Liver (tissue), 9 donors: ENCODE data around the gene UBAP1. TPM values are rescaled to one million over a fixed set of nuclear protein-coding genes. Genes with fewer than 3 reads are reported as not detected.
"Not testable (repeated sequence)": the region's sequence is repeated elsewhere in the genome, so short reads cannot be mapped to it uniquely, and the experiment has no call there.

Experiments
- DNase-seq: peaks from one replicate; pipeline ENCODE4 v3.0.0-alpha.2; 2017; ENCODE audit warnings: low spot score
- H3K27ac ChIP-seq, 2 donors: one replicate each; pipeline ENCODE4 v1.7.0; 2013; ENCODE audit warnings: inconsistent platforms in 2 of 2, low read length in 2 of 2, control low read depth in 1 of 2, low read depth in 1 of 2, mild to moderate bottlenecking in 1 of 2
- H3K27me3 ChIP-seq, 4 donors: one replicate each; pipeline versions ENCODE4 v1.6.1 to v1.7.0; 2013; ENCODE audit warnings: low read length in 3 of 4, inconsistent platforms in 1 of 4, mild to moderate bottlenecking in 1 of 4, moderate library complexity in 1 of 4; ENCODE audit not compliant: control insufficient read depth in 4 of 4, insufficient read depth in 4 of 4
- H3K36me3 ChIP-seq, 4 donors: one replicate each; pipeline versions ENCODE4 v1.6.1 to v1.7.0; 2013; ENCODE audit warnings: low read length in 3 of 4, mild to moderate bottlenecking in 3 of 4, low read depth in 1 of 4, moderate library complexity in 1 of 4; ENCODE audit not compliant: control insufficient read depth in 4 of 4, insufficient read depth in 3 of 4
- H3K4me1 ChIP-seq, 4 donors: one replicate each; pipeline versions ENCODE4 v1.6.1 to v1.7.0; 2013; ENCODE audit warnings: low read length in 3 of 4, mild to moderate bottlenecking in 3 of 4, moderate library complexity in 1 of 4; ENCODE audit not compliant: control insufficient read depth in 4 of 4, insufficient read depth in 4 of 4
- H3K4me3 ChIP-seq, 3 donors: one replicate each; pipeline versions ENCODE4 v1.6.1 to v1.7.0; 2013; ENCODE audit warnings: low read length in 3 of 3, control low read depth in 1 of 3, low read depth in 1 of 3, mild to moderate bottlenecking in 1 of 3
- H3K9ac ChIP-seq, 2 donors: one replicate each; pipeline ENCODE4 v1.7.0; 2013; ENCODE audit warnings: low read length in 2 of 2, mild to moderate bottlenecking in 2 of 2, moderate library complexity in 2 of 2, control low read depth in 1 of 2, low read depth in 1 of 2
- H3K9me3 ChIP-seq, 4 donors: one replicate each; pipeline versions ENCODE4 v1.6.1 to v1.7.0; 2013; ENCODE audit warnings: low read length in 3 of 4; ENCODE audit not compliant: control insufficient read depth in 4 of 4
- ATF3 ChIP-seq: IDR thresholded peaks from 2 replicates; pipeline ENCODE4 v1.6.1; 2016; ENCODE audit warnings: antibody characterized with exemption
- EGR1 ChIP-seq, 2 donors: IDR thresholded peaks; 2 replicates each; pipeline ENCODE4 v1.6.1; 2016 to 2018; ENCODE audit warnings: antibody characterized with exemption in 2 of 2, low read depth in 2 of 2
- FOXA2 ChIP-seq: IDR thresholded peaks from 2 replicates; pipeline ENCODE4 v1.6.1; 2016; ENCODE audit warnings: antibody characterized with exemption
- NR2F2 ChIP-seq: IDR thresholded peaks from 2 replicates; pipeline ENCODE4 v1.6.1; 2016; ENCODE audit warnings: antibody characterized with exemption
- REST ChIP-seq: IDR thresholded peaks from 2 replicates; pipeline ENCODE4 v1.6.1; 2016; ENCODE audit warnings: antibody characterized with exemption, mild to moderate bottlenecking
- SP1 ChIP-seq: IDR thresholded peaks from 2 replicates; pipeline ENCODE4 v1.6.1; 2018; ENCODE audit warnings: antibody characterized with exemption, mild to moderate bottlenecking
- TAF1 ChIP-seq: conservative IDR thresholded peaks from 2 replicates; pipeline ENCODE4 v1.6.1; 2016; ENCODE audit warnings: antibody characterized with exemption, mild to moderate bottlenecking
- YY1 ChIP-seq: IDR thresholded peaks from 2 replicates; pipeline ENCODE4 v1.6.1; 2016; ENCODE audit warnings: antibody characterized with exemption, mild to moderate bottlenecking
- WGBS: extraction: QIAGEN DNeasy Blood & Tissue Kit; methylation state at CpG from one replicate; pipeline ENCODE4 v1.1.7; 2013; 5-methylcytosine and 5-hydroxymethylcytosine counted together
- polyA plus RNA-seq, 2 donors: library from polyadenylated mRNA; stranded (reverse) in 1 of 2; unstranded in 1 of 2; fragments of 200-250 nt in 1 of 2; fragments of >200 nt in 1 of 2; fragmentation: Nextera tagmentation in 1 of 2; extraction: Ambion mirVana in 1 of 2; gene quantifications; one replicate each; pipeline versions ENCODE4 v1.2.1 to v1.2.3, GENCODE V29; 2013 to 2015
- total RNA-seq, 2 donors: library from RNA; depleted of rRNA; stranded (reverse); fragments of >200 nt; gene quantifications; one replicate each; pipeline ENCODE4 v1.2.3, GENCODE V29; 2014
- TF ChIP-seq, protein P1 (sequence below): IDR thresholded peaks from 2 replicates; pipeline ENCODE4 v1.6.1; 2016; ENCODE audit warnings: antibody characterized with exemption
- TF ChIP-seq, protein P2 (sequence below): fragments of 150-350 bp; IDR thresholded peaks from 2 replicates; pipeline ENCODE4 v1.5.1; 2017; ENCODE audit warnings: improper control_type of control experiment, low read depth, low read length; ENCODE audit not compliant: missing input control
- TF ChIP-seq, protein P3 (sequence below): IDR thresholded peaks from 2 replicates; pipeline ENCODE4 v1.6.1; 2016; ENCODE audit warnings: antibody characterized with exemption
- donor health status: healthy.
- donor health status: healthy.
- donor health status: healthy.
- donor health status: healthy.
- donor health status: healthy.

UBAP1 gene
- total and polyA plus RNA-seq, 4 donors, result 21.2 to 31.6 (median 23.7) TPM

DNA sequence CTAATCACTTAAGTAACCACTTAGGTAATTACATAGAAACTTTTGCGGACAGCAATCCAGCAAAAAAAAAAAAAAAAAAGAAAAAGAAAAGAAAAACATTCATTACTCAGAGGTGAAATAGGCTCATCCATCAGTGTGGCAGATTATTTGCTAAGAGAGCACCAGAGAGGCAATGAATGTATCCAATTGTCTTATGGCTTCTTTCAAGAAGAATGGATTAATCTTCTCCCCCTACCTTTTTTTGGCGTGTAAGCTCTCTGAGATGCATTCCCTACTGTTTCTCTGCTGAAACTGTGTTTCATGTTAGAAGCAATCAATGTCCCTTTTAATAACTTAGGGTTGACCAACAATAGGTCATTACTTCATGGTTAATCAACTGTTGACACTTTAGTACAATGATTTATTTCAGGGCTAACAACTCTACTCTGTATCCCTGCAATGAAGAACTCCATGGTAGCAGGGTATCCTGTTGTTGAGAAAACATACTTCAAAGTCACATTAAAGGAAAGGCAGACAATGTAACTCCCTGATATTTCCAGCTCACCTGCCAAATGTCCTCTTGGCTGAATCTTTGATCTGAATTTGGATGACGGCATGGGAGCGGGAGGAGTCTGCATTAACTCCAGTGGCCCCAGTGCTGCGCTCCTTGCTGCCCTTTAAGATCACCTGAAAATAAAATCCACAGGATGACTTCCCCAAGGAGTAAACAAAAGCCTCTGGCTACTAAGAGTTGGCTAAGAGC lies 92.6 kb downstream of the UBAP1 start:
- Histone ChIP-seq H3K4me3 (no peak overlapping the region), H3K9me3 (no peaks in the 10 kb centered on the region), H3K9ac (no peak overlapping the region), H3K4me1 (no peaks in the 10 kb centered on the region), H3K27me3 (no peaks in the 10 kb centered on the region), H3K27ac (no peak overlapping the region), H3K36me3 (no peaks in the 10 kb centered on the region)
- TF ChIP-seq, protein P1, sequence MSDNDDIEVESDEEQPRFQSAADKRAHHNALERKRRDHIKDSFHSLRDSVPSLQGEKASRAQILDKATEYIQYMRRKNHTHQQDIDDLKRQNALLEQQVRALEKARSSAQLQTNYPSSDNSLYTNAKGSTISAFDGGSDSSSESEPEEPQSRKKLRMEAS, result no peak
- TF ChIP-seq ATF3 (no peak), NR2F2 (no peak), TAF1 (no peak), FOXA2 (no peak), EGR1 (IDR thresholded peaks at IDR 0.05; ENCODE audit: low read depth in 2 of 2) (no peak)
- TF ChIP-seq, protein P2, sequence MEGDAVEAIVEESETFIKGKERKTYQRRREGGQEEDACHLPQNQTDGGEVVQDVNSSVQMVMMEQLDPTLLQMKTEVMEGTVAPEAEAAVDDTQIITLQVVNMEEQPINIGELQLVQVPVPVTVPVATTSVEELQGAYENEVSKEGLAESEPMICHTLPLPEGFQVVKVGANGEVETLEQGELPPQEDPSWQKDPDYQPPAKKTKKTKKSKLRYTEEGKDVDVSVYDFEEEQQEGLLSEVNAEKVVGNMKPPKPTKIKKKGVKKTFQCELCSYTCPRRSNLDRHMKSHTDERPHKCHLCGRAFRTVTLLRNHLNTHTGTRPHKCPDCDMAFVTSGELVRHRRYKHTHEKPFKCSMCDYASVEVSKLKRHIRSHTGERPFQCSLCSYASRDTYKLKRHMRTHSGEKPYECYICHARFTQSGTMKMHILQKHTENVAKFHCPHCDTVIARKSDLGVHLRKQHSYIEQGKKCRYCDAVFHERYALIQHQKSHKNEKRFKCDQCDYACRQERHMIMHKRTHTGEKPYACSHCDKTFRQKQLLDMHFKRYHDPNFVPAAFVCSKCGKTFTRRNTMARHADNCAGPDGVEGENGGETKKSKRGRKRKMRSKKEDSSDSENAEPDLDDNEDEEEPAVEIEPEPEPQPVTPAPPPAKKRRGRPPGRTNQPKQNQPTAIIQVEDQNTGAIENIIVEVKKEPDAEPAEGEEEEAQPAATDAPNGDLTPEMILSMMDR, result no peak
- 85% methylated on average over 5 of the region's 5 CpGs for WGBS
- DNase-seq, result no peak

- H3K4me3 ChIP-seq, result no peak overlapping the region
- DNase-seq, result no peak
- H3K36me3 ChIP-seq, result no peaks in the 10 kb centered on the region
- no peak overlapping the region for H3K27ac ChIP-seq
- TF ChIP-seq YY1, result no peak
- TF ChIP-seq REST, result no peak
- TF ChIP-seq, protein P3, sequence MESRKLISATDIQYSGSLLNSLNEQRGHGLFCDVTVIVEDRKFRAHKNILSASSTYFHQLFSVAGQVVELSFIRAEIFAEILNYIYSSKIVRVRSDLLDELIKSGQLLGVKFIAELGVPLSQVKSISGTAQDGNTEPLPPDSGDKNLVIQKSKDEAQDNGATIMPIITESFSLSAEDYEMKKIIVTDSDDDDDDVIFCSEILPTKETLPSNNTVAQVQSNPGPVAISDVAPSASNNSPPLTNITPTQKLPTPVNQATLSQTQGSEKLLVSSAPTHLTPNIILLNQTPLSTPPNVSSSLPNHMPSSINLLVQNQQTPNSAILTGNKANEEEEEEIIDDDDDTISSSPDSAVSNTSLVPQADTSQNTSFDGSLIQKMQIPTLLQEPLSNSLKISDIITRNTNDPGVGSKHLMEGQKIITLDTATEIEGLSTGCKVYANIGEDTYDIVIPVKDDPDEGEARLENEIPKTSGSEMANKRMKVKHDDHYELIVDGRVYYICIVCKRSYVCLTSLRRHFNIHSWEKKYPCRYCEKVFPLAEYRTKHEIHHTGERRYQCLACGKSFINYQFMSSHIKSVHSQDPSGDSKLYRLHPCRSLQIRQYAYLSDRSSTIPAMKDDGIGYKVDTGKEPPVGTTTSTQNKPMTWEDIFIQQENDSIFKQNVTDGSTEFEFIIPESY, result no peak
- TF ChIP-seq SP1, result no peak
- no peak for TF ChIP-seq ATF3
- H3K9ac ChIP-seq, result no peak overlapping the region
- no peaks in the 10 kb centered on the region for H3K4me1 ChIP-seq
- no peaks in the 10 kb centered on the region for H3K27me3 ChIP-seq
- H3K9me3 ChIP-seq, result no peaks in the 10 kb centered on the region
- 93% methylated on average over 3 of the region's 3 CpGs for WGBS
These were observed 93.3 kb downstream of the UBAP1 start for GRCh38 chr9:34272101-34272541.

GRCh38 chr9:34273588-34273987 lies 94.7 kb downstream of the UBAP1 start:
- H3K4me3 ChIP-seq, H3K27me3 ChIP-seq, H3K9ac ChIP-seq, H3K4me1 ChIP-seq, H3K36me3 ChIP-seq, DNase-seq, H3K9me3 ChIP-seq, H3K27ac ChIP-seq: not testable (repeated sequence)
- WGBS, result no CpG with 5 or more reads among the region's 2 CpGs
